HG02938 (cell line): ENCODE results near the gene EXD3.

Experiments
- ATAC-seq: cut with Tn5 transposase; IDR thresholded peaks from one replicate; pipeline ENCODE4 v1.9.1; 2021; ENCODE audit warnings: mild to moderate bottlenecking, moderate library complexity; ENCODE audit not compliant: unreplicated experiment

EXD3 gene

GRCh38 chr9:137367506-137368430, 55.2 kb downstream of the EXD3 start:
- no peak for ATAC-seq

DNA sequence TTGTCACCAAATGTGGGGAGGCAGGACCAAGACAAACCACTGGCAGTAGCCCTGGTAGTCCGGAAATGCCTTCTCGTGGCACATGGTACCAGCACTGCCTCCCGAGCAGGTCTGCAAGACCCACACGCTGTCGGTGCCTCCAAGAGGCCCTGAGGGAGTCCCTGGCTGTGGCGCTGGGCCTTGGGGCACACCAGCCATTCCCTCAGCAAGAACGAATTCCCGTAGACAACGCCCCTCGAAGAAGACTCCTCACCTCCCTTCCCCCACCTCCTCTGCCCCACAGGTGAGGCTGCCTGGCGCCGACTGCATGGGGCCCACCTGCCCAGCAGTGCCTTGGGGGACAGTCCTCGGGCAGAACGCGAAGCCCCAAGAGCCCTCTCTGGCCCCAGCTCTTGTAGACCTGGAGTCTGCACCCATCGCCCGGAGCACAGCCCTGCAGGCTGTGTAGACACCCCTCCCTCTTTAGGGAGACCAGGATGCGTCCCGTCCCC, 56.0 kb downstream of the EXD3 start:
- ATAC-seq = no peak

DNA sequence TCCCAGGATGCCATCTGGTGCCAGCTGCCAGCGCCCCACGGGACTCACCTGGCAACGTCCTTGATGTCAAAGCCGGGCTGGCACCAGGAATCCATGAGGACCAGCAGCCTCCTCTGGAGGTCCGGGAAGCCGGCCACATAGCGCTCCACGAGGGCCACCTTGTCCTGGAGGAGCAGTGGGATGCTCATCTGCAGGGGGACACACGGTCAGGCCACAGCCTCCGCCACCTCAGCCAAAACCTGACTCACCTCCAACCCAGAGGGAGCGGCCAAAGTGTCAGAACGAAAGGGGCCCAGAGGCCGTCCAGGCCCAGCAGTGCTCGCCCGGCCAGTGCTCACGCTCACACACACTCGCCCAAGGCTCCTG, 56.5 kb downstream of the EXD3 start:
- no peak for ATAC-seq

- ATAC-seq = no peak
Measured at GRCh38 chr9:137365552-137366444, 57.2 kb downstream of the EXD3 start.

GRCh38 chr9:137365056-137365455, 57.9 kb downstream of the EXD3 start:
- no peak for ATAC-seq

DNA sequence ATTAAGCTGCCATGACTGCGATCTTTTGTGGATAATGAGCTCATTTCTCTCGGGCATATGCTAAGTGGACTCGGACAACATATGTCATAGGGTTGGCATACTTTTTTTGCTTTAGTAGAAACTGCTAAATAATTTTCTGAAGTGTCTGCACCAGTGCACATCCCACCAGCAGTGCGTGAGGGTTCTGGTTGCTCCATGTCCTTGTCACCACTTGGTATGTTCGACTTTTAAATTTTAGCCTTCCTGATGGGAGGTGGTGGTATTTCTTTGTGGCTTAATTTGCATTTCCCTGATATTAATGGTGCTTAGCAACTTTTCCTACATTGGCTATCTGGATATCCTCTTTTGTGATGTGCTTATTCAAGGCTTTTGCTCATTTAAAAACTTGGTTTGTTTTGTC, 63.1 kb downstream of the EXD3 start:
- ATAC-seq = no peak

GRCh38 chr9:137358126-137358525, 64.8 kb downstream of the EXD3 start:
- ATAC-seq = no peak

- no peak for ATAC-seq
Measured at GRCh38 chr9:137357166-137357565, 65.8 kb downstream of the EXD3 start.

GRCh38 chr9:137355761-137356365, 67.1 kb downstream of the EXD3 start:
- ATAC-seq = no peak

- no peak for ATAC-seq
Measured at GRCh38 chr9:137354845-137355760, 67.9 kb downstream of the EXD3 start.

DNA sequence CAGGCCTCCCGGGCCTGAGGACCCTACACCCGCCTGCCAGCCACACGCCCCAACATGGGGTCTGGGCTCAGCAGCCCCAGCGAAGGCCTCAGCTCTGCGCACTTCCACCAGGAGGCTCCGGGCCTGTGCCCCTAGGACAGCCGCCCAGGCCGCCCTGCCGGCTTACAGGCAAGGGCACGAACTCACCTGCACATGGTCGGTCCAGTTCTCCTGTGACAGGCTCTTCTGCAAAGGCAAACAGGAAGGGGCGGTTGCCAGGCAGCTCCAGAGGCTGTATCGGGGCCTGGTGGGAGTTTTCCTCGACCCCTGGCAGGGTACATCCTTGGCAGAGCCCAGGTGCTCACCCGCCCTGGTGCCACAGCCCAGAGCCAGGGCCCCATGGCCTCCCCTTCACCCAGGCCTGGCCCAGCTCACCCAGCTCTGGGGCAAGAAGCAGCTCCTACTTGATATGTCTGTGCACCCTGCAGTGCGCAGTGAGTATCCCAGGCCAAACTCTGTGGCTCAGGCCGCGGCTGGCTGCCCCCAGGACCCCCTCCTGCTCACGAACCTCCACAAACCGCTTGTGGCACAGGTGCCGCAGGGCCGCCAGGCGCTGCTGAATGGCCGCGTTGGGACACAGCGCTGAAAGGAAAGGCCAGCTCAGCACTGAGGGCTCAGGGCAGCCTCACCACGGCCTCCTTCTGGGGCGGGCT, 68.7 kb downstream of the EXD3 start:
- no peak for ATAC-seq

GRCh38 chr9:137353223-137354152, 69.5 kb downstream of the EXD3 start:
- no peak for ATAC-seq

GRCh38 chr9:137352511-137353222, 70.3 kb downstream of the EXD3 start:
- no peak for ATAC-seq

GRCh38 chr9:137351781-137352501, 71.0 kb downstream of the EXD3 start:
- ATAC-seq = no peak

DNA sequence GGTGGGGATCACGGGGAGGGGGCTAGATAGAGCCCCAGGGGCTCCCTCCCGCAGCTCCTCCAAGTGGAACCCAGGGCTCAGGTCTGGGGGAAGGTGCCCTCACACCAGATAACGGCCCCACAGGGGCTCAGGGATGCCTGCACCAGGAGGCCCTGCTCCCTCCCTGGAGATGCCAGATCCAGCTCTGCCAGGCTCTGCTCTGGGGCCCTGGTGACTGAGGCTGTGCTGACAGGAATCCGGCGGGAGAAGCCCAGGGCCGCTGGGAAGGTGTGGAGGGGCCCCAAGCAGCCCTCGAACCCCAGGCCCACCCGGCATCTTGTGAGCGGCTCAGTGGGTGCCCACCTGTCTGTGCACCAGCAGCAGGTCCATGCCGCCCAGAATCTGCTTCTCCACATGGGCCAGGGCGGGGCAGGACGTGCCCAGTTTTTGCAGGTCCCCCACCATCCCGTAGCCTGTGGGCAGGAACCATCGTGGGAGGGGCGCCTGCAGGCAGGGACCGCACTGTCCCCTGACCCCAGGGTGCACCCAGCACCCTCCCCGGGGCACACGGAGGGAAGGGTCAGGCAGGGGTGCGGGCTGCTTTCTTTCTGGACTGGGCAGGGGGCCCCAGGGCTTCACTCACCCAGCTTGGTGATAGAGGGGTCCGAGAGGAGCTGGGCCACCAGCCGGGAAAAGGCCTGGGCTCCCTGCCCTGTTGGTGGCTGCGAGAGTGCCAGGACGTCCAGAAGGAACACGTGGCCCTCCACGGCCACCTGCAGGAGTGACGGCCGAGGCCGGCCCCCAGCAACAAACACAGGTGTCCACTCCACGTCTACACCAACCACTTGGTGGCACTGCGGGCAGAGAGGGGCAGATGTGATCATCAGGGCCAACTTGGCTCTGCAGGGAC, 72.0 kb downstream of the EXD3 start:
- ATAC-seq = no peak

DNA sequence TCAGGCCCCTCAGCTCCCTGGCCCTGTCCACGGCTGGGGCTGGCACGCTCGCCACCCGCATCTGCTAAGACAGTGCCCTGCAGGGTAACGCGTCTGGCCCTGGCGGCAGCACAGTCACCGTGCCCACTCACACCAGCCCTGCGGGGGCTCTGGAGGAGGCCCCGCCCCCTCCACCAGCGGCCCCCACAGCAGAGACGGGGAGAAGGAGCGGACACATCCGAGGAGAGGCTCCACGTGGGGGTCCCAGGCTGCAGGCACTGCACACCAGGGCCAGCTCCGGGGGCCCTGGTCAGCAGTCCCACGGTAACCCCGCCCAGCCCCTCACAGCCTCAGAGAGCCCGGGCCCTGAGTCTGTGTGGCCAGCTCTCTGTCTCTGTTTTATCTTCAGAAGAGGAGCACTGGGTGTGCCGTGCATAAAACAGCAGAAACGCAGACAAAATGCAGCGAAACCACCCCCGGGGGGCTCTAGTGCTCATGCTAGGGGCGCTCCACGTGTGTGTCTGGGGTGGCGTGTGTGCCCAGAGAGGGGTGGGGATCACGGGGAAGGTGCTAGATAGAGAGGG, 73.4 kb downstream of the EXD3 start:
- ATAC-seq = no peak
